GM18520 (cell line): ENCODE measurements around the gene CCDC92.

ENCODE experiments used
- ATAC-seq: cut with Tn5 transposase; IDR thresholded peaks from one replicate; pipeline ENCODE4 v1.9.1; 2021; ENCODE audit not compliant: unreplicated experiment

Gene CCDC92

GRCh38 chr12:123891516-123892179, 81.0 kb downstream of the CCDC92 start:
- ATAC-seq = no peak

GRCh38 chr12:123891011-123891410, 81.6 kb downstream of the CCDC92 start:
- ATAC-seq = no peak

GRCh38 chr12:123890536-123890902, 82.1 kb downstream of the CCDC92 start:
- ATAC-seq = no peak

GRCh38 chr12:123889848-123890535, 82.6 kb downstream of the CCDC92 start:
- ATAC-seq = no peak

- no peak for ATAC-seq
Observed at GRCh38 chr12:123888989-123889388, 83.6 kb downstream of the CCDC92 start.

- no peak for ATAC-seq
Observed at GRCh38 chr12:123886931-123887582, 85.6 kb downstream of the CCDC92 start.

- ATAC-seq = no peak
Observed at GRCh38 chr12:123886258-123886657, 86.4 kb downstream of the CCDC92 start.
